Measurements from ENCODE around the gene DUS4L. TPM values are rescaled to one million over a fixed set of nuclear protein-coding genes. Genes with fewer than 3 reads are reported as not detected.
A peak's percentile ranks its signal among the peaks of the same experiment; 100 is the strongest.

The DUS4L gene
- total and polyA plus RNA-seq, 2 of the 13 experiments (the other 11 are each of a cell fraction or from before 2014, with no cell fraction given) = 5.6 to 9.8 TPM

GRCh38 chr7:107579885-107580715, 16.3 kb downstream of the DUS4L start, which contains the start of gene BCAP29 (continued):
- no peak for TF ChIP-seq ZKSCAN8 (CRISPR knock-in tag; IDR thresholded peaks at IDR 0.05; ENCODE audit: borderline replicate concordance)
- TF ChIP-seq CREM (IDR thresholded peaks at IDR 0.05) = 0 out of 2 replicates have a peak, but pooled peaks have one; percentile 28
- no peak for TF ChIP-seq CREM (CRISPR knock-in tag; IDR thresholded peaks at IDR 0.05)
- no peak for TF ChIP-seq TOPORS (CRISPR knock-in tag; IDR thresholded peaks at IDR 0.05)
- TF ChIP-seq ZC3H13 (CRISPR knock-in tag; IDR thresholded peaks at IDR 0.05) = no peak
- no peak for TF ChIP-seq ZNF282 (IDR thresholded peaks at IDR 0.05; ENCODE audit: partially characterized antibody)
- TF ChIP-seq NCOA5 (CRISPR knock-in tag; IDR thresholded peaks at IDR 0.05) = no peak
- no peak for TF ChIP-seq ZNF3 (CRISPR knock-in tag; IDR thresholded peaks at IDR 0.05)
- no peak; the same call in 1 of the 2 replicates for TF ChIP-seq ZNF770 (CRISPR knock-in tag; IDR thresholded peaks at IDR 0.05)
- peak; percentile 86 for TF ChIP-seq HOXA3 (CRISPR knock-in tag; IDR thresholded peaks at IDR 0.05)
- TF ChIP-seq E2F1 (CRISPR knock-in tag; IDR thresholded peaks at IDR 0.05) = peak; percentile 53; the same call in 1 of the 2 replicates
- TF ChIP-seq DPF2 (CRISPR knock-in tag; IDR thresholded peaks at IDR 0.05; ENCODE audit: borderline replicate concordance, low read depth) = no peak
- TF ChIP-seq SRSF4 (IDR thresholded peaks at IDR 0.05; ENCODE audit: low read depth, low read length, poor library complexity, severe bottlenecking) = no peak
- TF ChIP-seq ELK4 (CRISPR knock-in tag; IDR thresholded peaks at IDR 0.05; ENCODE audit: borderline replicate concordance) = no peak
- TF ChIP-seq MYPOP (CRISPR knock-in tag; IDR thresholded peaks at IDR 0.05) = no peak
- TF ChIP-seq TBL1XR1 (IDR thresholded peaks at IDR 0.05; ENCODE audit: borderline replicate concordance, low read length, partially characterized antibody) = no peak
- no peak for TF ChIP-seq NFYB (CRISPR knock-in tag; IDR thresholded peaks at IDR 0.05)
- TF ChIP-seq TSC22D2 (CRISPR knock-in tag; IDR thresholded peaks at IDR 0.05; ENCODE audit: borderline replicate concordance) = no peak
- peak; percentile 42; the same call in 1 of the 2 replicates for TF ChIP-seq ZNF619 (CRISPR knock-in tag; IDR thresholded peaks at IDR 0.05)
- no peak for TF ChIP-seq ZSCAN29 (CRISPR knock-in tag; conservative IDR thresholded peaks at IDR 0.05)
- peak; percentile 56; the same call in 1 of the 2 replicates for TF ChIP-seq ZSCAN31 (CRISPR knock-in tag; IDR thresholded peaks at IDR 0.05; ENCODE audit: low read depth)
- no peak for TF ChIP-seq MEIS1 (CRISPR knock-in tag; IDR thresholded peaks at IDR 0.05; ENCODE audit: borderline replicate concordance)
- no peak; the same call in 1 of the 2 replicates for TF ChIP-seq ISL2 (CRISPR knock-in tag; IDR thresholded peaks at IDR 0.05)
- TF ChIP-seq ZNF414 (CRISPR knock-in tag; IDR thresholded peaks at IDR 0.05) = no peak
